NT2/D1 (cell line): ENCODE data around the gene SDHA.

Source experiments
- SUZ12 ChIP-seq: IDR thresholded peaks from 2 replicates; pipeline ENCODE4 v1.6.1; 2011; ENCODE audit not compliant: insufficient read length, insufficient read depth; ENCODE audit errors: extremely low read depth
- YY1 ChIP-seq: IDR thresholded peaks from 2 replicates; pipeline ENCODE4 v1.6.1; 2011; ENCODE audit not compliant: insufficient read length, insufficient read depth
- ZNF274 ChIP-seq: IDR thresholded peaks from 2 replicates; pipeline ENCODE4 v1.6.1; 2011; ENCODE audit warnings: mild to moderate bottlenecking, low read depth, low read length

- TF ChIP-seq YY1 (no peak), ZNF274 (no peak), SUZ12 (no peak)
Measured at GRCh38 chr5:184471-184870, 33.6 kb upstream of the SDHA start.
